ENCODE data around the gene GNG7. TPM values are rescaled to one million over a fixed set of nuclear protein-coding genes. Genes with fewer than 3 reads are reported as not detected.

The GNG7 gene
- total RNA-seq, 1 donor from 2014 or later, result 8.5 TPM

DNA sequence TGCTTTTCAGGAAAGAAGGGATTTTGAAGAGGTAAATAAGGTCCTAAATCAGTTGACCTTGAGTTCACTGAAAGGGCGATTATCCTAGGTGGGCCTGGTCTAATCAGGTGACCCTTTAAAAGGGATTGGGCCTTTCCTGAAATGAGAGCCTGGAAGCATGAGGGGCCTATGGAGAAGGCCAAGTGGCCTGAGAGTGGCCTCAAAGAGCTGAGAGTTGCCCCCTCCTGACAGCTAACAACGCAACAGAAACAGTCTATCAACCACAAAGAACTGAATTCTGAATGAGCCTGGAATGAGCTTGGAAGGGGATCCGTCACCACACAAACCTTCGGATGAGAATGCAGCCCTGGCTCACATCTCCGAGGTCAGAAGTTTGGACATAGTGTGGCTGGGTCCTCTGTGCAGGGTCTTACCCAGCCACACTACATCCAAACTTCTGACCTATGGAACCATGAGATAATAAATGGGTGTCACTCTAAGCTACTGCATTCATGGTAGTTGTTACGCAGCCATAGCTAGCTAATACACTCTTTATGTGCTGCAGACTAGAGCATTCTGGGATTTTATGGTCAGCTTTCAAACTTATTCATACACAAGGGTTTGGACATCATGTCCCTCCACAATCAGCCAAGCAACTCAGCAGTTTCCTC is 72.0 kb downstream of the GNG7 start:
- H3K4me3 Mint-ChIP-seq, result no peak overlapping the region
- H3K36me3 Mint-ChIP-seq, result no peaks in the 10 kb centered on the region
- H3K27me3 Mint-ChIP-seq (ENCODE audit: low read depth), result no peaks in the 10 kb centered on the region
- H3K9me3 Mint-ChIP-seq, result peaks cover 17% of the 10 kb centered on the region
- no peak for DNase-seq (ENCODE audit: low spot score in 2 of 2, unreplicated experiment in 2 of 2)
- no peak for TF ChIP-seq CTCF (IDR thresholded peaks at IDR 0.05; ENCODE audit: unreplicated experiment)
- no peak overlapping the region for H3K27ac Mint-ChIP-seq
- no peaks in the 10 kb centered on the region for H3K4me1 Mint-ChIP-seq

DNA sequence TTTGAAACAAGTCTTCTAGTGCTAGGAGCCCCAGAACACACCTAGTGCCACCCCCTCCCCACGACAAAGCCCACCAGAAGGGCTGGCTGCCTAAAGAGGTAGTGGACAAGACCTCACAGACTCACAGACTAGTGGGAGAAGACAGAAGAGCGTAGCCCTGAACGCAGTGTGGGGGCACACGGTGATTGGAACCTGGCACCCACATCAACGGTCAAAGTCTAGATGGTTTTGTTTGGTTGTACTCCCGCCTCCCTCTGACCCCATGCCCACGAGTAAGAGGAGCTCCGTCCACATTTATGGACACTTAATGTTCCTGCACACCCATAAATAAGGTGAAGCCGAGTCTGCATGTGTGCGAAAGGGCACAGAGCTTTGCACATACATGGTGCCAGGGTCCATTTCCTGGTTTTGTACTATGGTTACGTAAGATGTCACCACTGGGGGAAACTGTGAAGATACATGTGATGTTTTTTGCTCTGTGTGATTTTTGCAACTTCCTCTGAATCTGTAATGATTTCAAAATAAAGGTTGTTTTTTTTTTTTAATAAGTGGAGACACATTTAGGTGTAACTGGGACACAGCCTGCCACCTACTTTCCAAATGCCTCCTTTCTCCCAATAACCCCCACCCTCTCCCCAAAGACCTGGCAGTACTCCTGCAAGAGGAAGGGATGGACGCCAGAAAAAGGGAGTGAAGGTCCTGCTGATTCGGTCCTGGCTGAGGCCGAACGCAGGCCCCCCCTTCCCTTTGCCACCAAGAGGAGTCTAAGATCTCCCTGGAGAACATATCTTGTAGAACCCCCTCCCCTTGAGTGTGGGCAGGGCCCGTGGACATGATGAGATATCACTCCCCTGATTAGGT is 72.8 kb downstream of the GNG7 start:
- no peak for DNase-seq (ENCODE audit: low spot score in 2 of 2, unreplicated experiment in 2 of 2)
- Mint-ChIP-seq H3K4me3 (no peak overlapping the region), H3K9me3 (peaks cover 17% of the 10 kb centered on the region), H3K36me3 (no peaks in the 10 kb centered on the region), H3K4me1 (no peaks in the 10 kb centered on the region), H3K27ac (no peak overlapping the region), H3K27me3 (ENCODE audit: low read depth) (no peaks in the 10 kb centered on the region)
- TF ChIP-seq CTCF (IDR thresholded peaks at IDR 0.05; ENCODE audit: unreplicated experiment), result no peak

GRCh38 chr19:2628597-2628996 is 73.9 kb downstream of the GNG7 start:
- Mint-ChIP-seq H3K36me3 (no peaks in the 10 kb centered on the region), H3K9me3 (peaks cover 17% of the 10 kb centered on the region), H3K4me3 (no peak overlapping the region), H3K4me1 (no peaks in the 10 kb centered on the region), H3K27ac (no peak overlapping the region), H3K27me3 (ENCODE audit: low read depth) (no peaks in the 10 kb centered on the region)
- no peak for DNase-seq (ENCODE audit: low spot score in 2 of 2, unreplicated experiment in 2 of 2)
- TF ChIP-seq CTCF (IDR thresholded peaks at IDR 0.05; ENCODE audit: unreplicated experiment), result no peak

GRCh38 chr19:2627855-2628254 is 74.6 kb downstream of the GNG7 start:
- no peak for DNase-seq (ENCODE audit: low spot score in 2 of 2, unreplicated experiment in 2 of 2)
- Mint-ChIP-seq H3K9me3 (peaks cover 17% of the 10 kb centered on the region), H3K36me3 (no peaks in the 10 kb centered on the region), H3K4me3 (no peak overlapping the region), H3K27me3 (ENCODE audit: low read depth) (no peaks in the 10 kb centered on the region), H3K4me1 (no peaks in the 10 kb centered on the region), H3K27ac (no peak overlapping the region)
- no peak for TF ChIP-seq CTCF (IDR thresholded peaks at IDR 0.05; ENCODE audit: unreplicated experiment)

DNA sequence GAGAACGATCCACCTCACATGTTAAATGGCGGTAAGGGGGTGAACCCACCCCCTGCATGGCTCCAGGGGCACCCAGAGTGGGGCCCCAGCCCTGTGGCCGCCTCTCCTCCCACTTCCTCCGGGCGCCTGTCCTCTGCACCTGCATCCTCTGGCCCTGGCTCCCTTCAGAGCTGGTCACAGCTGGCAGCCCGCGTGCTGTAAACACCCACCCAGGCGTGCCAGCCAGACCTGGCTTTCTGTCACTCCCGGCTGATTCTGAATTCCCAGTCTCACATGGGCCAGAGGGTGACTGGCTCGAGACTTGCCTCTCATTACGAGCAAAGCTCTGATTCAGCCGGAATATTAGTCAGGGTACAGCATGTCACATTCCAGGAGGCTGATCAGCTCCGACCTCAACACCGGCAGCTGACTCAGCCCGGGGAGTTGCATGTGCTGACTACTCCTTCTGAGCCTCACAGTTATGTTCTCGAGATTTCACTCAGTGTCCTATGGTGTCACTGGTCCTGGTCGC is 75.1 kb downstream of the GNG7 start:
- peaks cover 17% of the 10 kb centered on the region for H3K9me3 Mint-ChIP-seq
- H3K4me3 Mint-ChIP-seq, result no peak overlapping the region
- no peaks in the 10 kb centered on the region for H3K27me3 Mint-ChIP-seq (ENCODE audit: low read depth)
- no peak for DNase-seq (ENCODE audit: low spot score in 2 of 2, unreplicated experiment in 2 of 2)
- no peaks in the 10 kb centered on the region for H3K4me1 Mint-ChIP-seq
- no peak for TF ChIP-seq CTCF (IDR thresholded peaks at IDR 0.05; ENCODE audit: unreplicated experiment)
- H3K27ac Mint-ChIP-seq, result no peak overlapping the region
- no peaks in the 10 kb centered on the region for H3K36me3 Mint-ChIP-seq
